Hepatocyte (in vitro differentiated cells): ENCODE data around the gene DDX1. TPM values are rescaled to one million over a fixed set of nuclear protein-coding genes. Genes with fewer than 3 reads are reported as not detected.
A peak's percentile ranks its signal among the peaks of the same experiment; 100 is the strongest.

Source experiments
- DNase-seq: peaks from one replicate; pipeline ENCODE4 v3.0.0-alpha.2; 2016; ENCODE audit warnings: low spot score
- H2AFZ ChIP-seq: fragments of 200-600 bp; sonication (generic); 2 replicates; pipeline ENCODE4 v1.6.0; 2016; ENCODE audit warnings: antibody characterized with exemption, mild to moderate bottlenecking
- H3K27ac ChIP-seq: fragments of 200-600 bp; sonication (generic); 2 replicates; pipeline ENCODE4 v1.5.1; 2016; ENCODE audit warnings: mild to moderate bottlenecking
- H3K27me3 ChIP-seq: fragments of 200-600 bp; sonication (generic); 2 replicates; pipeline ENCODE4 v1.6.1; 2016
- H3K36me3 ChIP-seq: fragments of 200-600 bp; sonication (generic); replicated peaks from 2 replicates; pipeline ENCODE4 v1.5.1; 2016; ENCODE audit warnings: low read depth; ENCODE audit not compliant: insufficient read depth
- H3K4me1 ChIP-seq: fragments of 200-600 bp; sonication (generic); 2 replicates; pipeline ENCODE4 v1.5.1; 2016; ENCODE audit warnings: mild to moderate bottlenecking, moderate library complexity; ENCODE audit not compliant: insufficient read depth
- H3K4me2 ChIP-seq: fragments of 200-600 bp; sonication (generic); 2 replicates; pipeline ENCODE4 v1.6.0; 2016
- H3K4me3 ChIP-seq: fragments of 200-600 bp; sonication (generic); 2 replicates; pipeline ENCODE4 v1.5.1; 2016; ENCODE audit warnings: mild to moderate bottlenecking
- H3K79me2 ChIP-seq: fragments of 200-600 bp; sonication (generic); 2 replicates; pipeline ENCODE4 v1.6.0; 2017; ENCODE audit warnings: mild to moderate bottlenecking
- H3K9me2 ChIP-seq: fragments of 200-600 bp; sonication (generic); replicated peaks from 2 replicates; pipeline ENCODE4 v1.6.0; 2017; ENCODE audit warnings: mild to moderate bottlenecking; ENCODE audit not compliant: insufficient read depth
- H3K9me3 ChIP-seq: fragments of 200-600 bp; sonication (generic); 2 replicates; pipeline ENCODE4 v1.5.1; 2016; ENCODE audit warnings: low read depth, mild to moderate bottlenecking
- H4K20me1 ChIP-seq: fragments of 200-600 bp; sonication (generic); 2 replicates; pipeline ENCODE4 v1.6.0; 2016; ENCODE audit warnings: mild to moderate bottlenecking; ENCODE audit not compliant: insufficient read depth, poor library complexity, severe bottlenecking
- EZH2 ChIP-seq: fragments of 200-600 bp; sonication (generic); IDR thresholded peaks from 2 replicates; pipeline ENCODE4 v1.6.1; 2016; ENCODE audit warnings: antibody characterized with exemption, mild to moderate bottlenecking, borderline replicate concordance
- EZH2phosphoT487 ChIP-seq: fragments of 200-600 bp; sonication (generic); IDR thresholded peaks from one replicate; pipeline ENCODE4 v1.6.1; 2018; ENCODE audit warnings: antibody characterized with exemption, mild to moderate bottlenecking, low read depth, moderate library complexity; ENCODE audit not compliant: unreplicated experiment, severe bottlenecking
- WGBS: methylation state at CpG from one replicate; pipeline ENCODE4 v1.1.6; 2016; ENCODE audit warnings: low lambda C conversion rate; ENCODE audit errors: missing lambda C conversion rate; 5-methylcytosine and 5-hydroxymethylcytosine counted together
- polyA plus RNA-seq: library from polyadenylated mRNA; unstranded; fragments of >200 nt; fragmentation: Nextera tagmentation; extraction: Ambion mirVana; gene quantifications from 2 replicates; pipeline ENCODE4 v1.2.1, GENCODE V29; 2016
- total RNA-seq: library from RNA; depleted of rRNA; stranded (reverse); fragments of >200 nt; gene quantifications from 2 replicates; pipeline ENCODE4 v1.2.3, GENCODE V29; 2014
- TF ChIP-seq, protein P1 (sequence below): fragments of 200-600 bp; sonication (generic); IDR thresholded peaks from 2 replicates; pipeline ENCODE4 v1.5.1; 2016; ENCODE audit warnings: antibody characterized with exemption, mild to moderate bottlenecking; ENCODE audit not compliant: poor library complexity

Gene DDX1
- total and polyA plus RNA-seq, 2 experiments from 2014 or later: 70.2 to 76.2 TPM

GRCh38 chr2:15673919-15674636 lies 82.4 kb downstream of the DDX1 start:
- H3K27me3 ChIP-seq: no peaks in the 10 kb centered on the region
- no peaks in the 10 kb centered on the region for H3K9me2 ChIP-seq
- H3K36me3 ChIP-seq: no peaks in the 10 kb centered on the region
- WGBS: 52% methylated on average over 7 of the region's 7 CpGs
- H3K4me3 ChIP-seq: no peak overlapping the region
- H3K4me1 ChIP-seq: peaks cover 17% of the 10 kb centered on the region
- peak overlapping the region; percentile 43 for H3K4me2 ChIP-seq
- H3K27ac ChIP-seq: peak overlapping the region; percentile 50
- DNase-seq: peak; percentile 50
- no peaks in the 10 kb centered on the region for H4K20me1 ChIP-seq
- no peak for TF ChIP-seq EZH2
- TF ChIP-seq, protein P1, sequence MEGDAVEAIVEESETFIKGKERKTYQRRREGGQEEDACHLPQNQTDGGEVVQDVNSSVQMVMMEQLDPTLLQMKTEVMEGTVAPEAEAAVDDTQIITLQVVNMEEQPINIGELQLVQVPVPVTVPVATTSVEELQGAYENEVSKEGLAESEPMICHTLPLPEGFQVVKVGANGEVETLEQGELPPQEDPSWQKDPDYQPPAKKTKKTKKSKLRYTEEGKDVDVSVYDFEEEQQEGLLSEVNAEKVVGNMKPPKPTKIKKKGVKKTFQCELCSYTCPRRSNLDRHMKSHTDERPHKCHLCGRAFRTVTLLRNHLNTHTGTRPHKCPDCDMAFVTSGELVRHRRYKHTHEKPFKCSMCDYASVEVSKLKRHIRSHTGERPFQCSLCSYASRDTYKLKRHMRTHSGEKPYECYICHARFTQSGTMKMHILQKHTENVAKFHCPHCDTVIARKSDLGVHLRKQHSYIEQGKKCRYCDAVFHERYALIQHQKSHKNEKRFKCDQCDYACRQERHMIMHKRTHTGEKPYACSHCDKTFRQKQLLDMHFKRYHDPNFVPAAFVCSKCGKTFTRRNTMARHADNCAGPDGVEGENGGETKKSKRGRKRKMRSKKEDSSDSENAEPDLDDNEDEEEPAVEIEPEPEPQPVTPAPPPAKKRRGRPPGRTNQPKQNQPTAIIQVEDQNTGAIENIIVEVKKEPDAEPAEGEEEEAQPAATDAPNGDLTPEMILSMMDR: no peak
- no peaks in the 10 kb centered on the region for H3K79me2 ChIP-seq
- no peaks in the 10 kb centered on the region for H3K9me3 ChIP-seq
- peak overlapping the region; percentile 1 for H2AFZ ChIP-seq

- Histone ChIP-seq H3K4me1 (peaks cover 17% of the 10 kb centered on the region), H3K27me3 (no peaks in the 10 kb centered on the region), H3K9me2 (no peaks in the 10 kb centered on the region), H3K36me3 (no peaks in the 10 kb centered on the region), H3K27ac (peak overlapping the region; percentile 50), H3K9me3 (no peaks in the 10 kb centered on the region), H3K4me3 (no peak overlapping the region), H3K4me2 (no peak overlapping the region), H4K20me1 (no peaks in the 10 kb centered on the region), H3K79me2 (no peaks in the 10 kb centered on the region), H2AFZ (no peak overlapping the region)
- 87% methylated on average over 16 of the region's 16 CpGs for WGBS
- DNase-seq: peak; percentile 49
- TF ChIP-seq, protein P1: no peak
- TF ChIP-seq EZH2 (no peak), EZH2phosphoT487 (no peak)
Observed at GRCh38 chr2:15674637-15675455, 83.2 kb downstream of the DDX1 start.

DNA sequence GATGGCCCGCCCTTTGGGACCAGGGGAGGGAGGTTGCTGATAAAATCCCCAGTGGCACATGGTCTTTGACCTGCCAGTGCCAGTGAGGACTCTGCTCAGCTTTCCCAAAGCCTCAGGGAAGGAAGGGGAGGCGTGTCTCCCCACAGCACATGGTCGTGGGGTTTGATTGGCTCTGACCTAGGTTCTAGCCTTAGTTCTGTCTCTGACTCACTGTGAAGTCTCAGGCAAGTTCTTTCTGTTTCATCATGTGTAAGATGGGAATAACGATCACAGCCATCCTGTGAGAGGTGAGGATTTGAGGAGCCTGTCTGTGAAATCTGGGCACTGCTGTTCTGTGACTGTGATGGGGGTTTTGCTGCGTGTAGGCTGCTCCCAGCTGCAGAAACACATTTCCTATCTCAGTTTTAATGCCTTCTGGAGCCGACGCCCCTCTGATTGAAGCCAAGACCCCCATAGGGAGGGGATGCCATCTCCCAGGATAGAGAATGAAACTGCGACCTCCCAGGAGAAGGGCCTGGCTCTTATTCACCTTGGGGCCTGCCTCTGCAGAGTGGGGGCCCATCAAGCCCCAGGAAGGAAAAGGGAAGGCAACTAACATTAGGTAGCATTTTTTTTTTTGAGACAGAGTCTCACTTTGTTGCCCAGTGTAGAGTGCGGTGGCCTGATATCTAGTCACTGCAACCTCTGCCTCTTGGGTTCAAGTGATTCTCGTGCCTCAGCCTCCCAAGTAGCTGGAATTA lies 84.0 kb downstream of the DDX1 start:
- Histone ChIP-seq H3K27ac (no peak overlapping the region), H3K27me3 (no peaks in the 10 kb centered on the region), H4K20me1 (no peaks in the 10 kb centered on the region), H3K4me3 (no peak overlapping the region), H3K9me2 (no peaks in the 10 kb centered on the region), H3K79me2 (no peaks in the 10 kb centered on the region), H3K4me1 (peaks cover 17% of the 10 kb centered on the region), H3K4me2 (no peak overlapping the region), H3K9me3 (no peaks in the 10 kb centered on the region), H2AFZ (no peak overlapping the region), H3K36me3 (no peaks in the 10 kb centered on the region)
- 76% methylated on average over 10 of the region's 10 CpGs for WGBS
- TF ChIP-seq EZH2phosphoT487 (no peak), EZH2 (no peak)
- TF ChIP-seq, protein P1: no peak
- peak; percentile 34 for DNase-seq
